T-helper 2 cell treated with Interferon-gamma antibody and Interleukin-4, amounts not matched to agents 100 ng/mL and 5 ng/mL, for 36 hours (primary cell): Measurements from ENCODE around the gene SIRT5. TPM values are rescaled to one million over a fixed set of nuclear protein-coding genes. Genes with fewer than 3 reads are reported as not detected.

Experiments used
- intact Hi-C: fragments of 100-400 bp; cut with micrococcal nuclease; formaldehyde crosslinking; loops from one replicate; pipeline ENCODE4 v1.15.1; 2023
- total RNA-seq: library from RNA; stranded (reverse); gene quantifications from 2 replicates; pipeline ENCODE4 v1.2.3, GENCODE V29; 2022

Gene SIRT5
- total RNA-seq, 1 donor from 2014 or later, result 9.4 TPM

- intact Hi-C loops, result loop anchor here (10.0 kb wide), 1 partner anchor 1334 kb away; no protein-coding TSS in a partner anchor
Measured at GRCh38 chr6:13550656-13551055, 23.7 kb upstream of the SIRT5 start.

- intact Hi-C loops, result loop anchor here (10.0 kb wide), 1 partner anchor 1331 kb away; no protein-coding TSS in a partner anchor
Measured at GRCh38 chr6:13553646-13554045, 20.8 kb upstream of the SIRT5 start.

GRCh38 chr6:13554929-13555333, 19.5 kb upstream of the SIRT5 start:
- intact Hi-C loops, result loop anchor here (10.0 kb wide), 1 partner anchor 1330 kb away; no protein-coding TSS in a partner anchor

GRCh38 chr6:13557841-13558240, 16.6 kb upstream of the SIRT5 start:
- intact Hi-C loops, result loop anchor here (10.0 kb wide), 1 partner anchor 1327 kb away; no protein-coding TSS in a partner anchor

- intact Hi-C loops, result loop anchor here (10.0 kb wide), 1 partner anchor 1326 kb away; no protein-coding TSS in a partner anchor
Measured at GRCh38 chr6:13558718-13559117, 15.7 kb upstream of the SIRT5 start.

- intact Hi-C loops, result loop anchor here (10.0 kb wide), 1 partner anchor 1326 kb away; no protein-coding TSS in a partner anchor
Measured at GRCh38 chr6:13559251-13559650, 15.2 kb upstream of the SIRT5 start.

- intact Hi-C loops, result loop anchor here (10.0 kb wide), 1 partner anchor 1325 kb away; no protein-coding TSS in a partner anchor
Measured at GRCh38 chr6:13559968-13560650, 14.3 kb upstream of the SIRT5 start.

- intact Hi-C loops, result no loop called here
Measured at GRCh38 chr6:13560651-13561044, 13.8 kb upstream of the SIRT5 start.

GRCh38 chr6:13561624-13562267, 12.7 kb upstream of the SIRT5 start:
- intact Hi-C loops, result no loop called here

GRCh38 chr6:13563009-13563408, 11.4 kb upstream of the SIRT5 start:
- intact Hi-C loops, result no loop called here

- intact Hi-C loops, result no loop called here
Measured at GRCh38 chr6:13565921-13566320, 8.5 kb upstream of the SIRT5 start.

GRCh38 chr6:13566500-13566899, 7.9 kb upstream of the SIRT5 start:
- intact Hi-C loops, result no loop called here

GRCh38 chr6:13568970-13569369, 5.4 kb upstream of the SIRT5 start:
- intact Hi-C loops, result no loop called here

- intact Hi-C loops, result loop anchor here (5.0 to 10.0 kb wide), 3 partner anchors 117 to 1557 kb away; partner anchors contain the start of gene HIVEP1
Measured at GRCh38 chr6:13572240-13572639, 2.2 kb upstream of the SIRT5 start.

- intact Hi-C loops, result loop anchor here (5.0 to 10.0 kb wide), 3 partner anchors 118 to 1558 kb away; partner anchors contain the start of gene HIVEP1
Measured at GRCh38 chr6:13572951-13573654, 1.3 kb upstream of the SIRT5 start.

- intact Hi-C loops, result loop anchor here (1.0 to 10.0 kb wide), 10 partner anchors 19 to 1559 kb away; partner anchors contain the start of genes HIVEP1, MCUR1, NOL7 and RANBP9
Measured at GRCh38 chr6:13573669-13574110, 711 bp upstream of the SIRT5 start.

- intact Hi-C loops, result loop anchor here (1.0 to 10.0 kb wide), 10 partner anchors 19 to 1559 kb away; partner anchors contain the start of genes HIVEP1, MCUR1, NOL7 and RANBP9
Measured at GRCh38 chr6:13574149-13574570, 241 bp upstream of the SIRT5 start.

GRCh38 chr6:13575377-13575775, 975 bp downstream of the SIRT5 start:
- intact Hi-C loops, result loop anchor here (1.0 to 10.0 kb wide), 6 partner anchors 17 to 1561 kb away; partner anchors contain the start of genes HIVEP1 and TBC1D7

- intact Hi-C loops, result loop anchor here (10.0 kb wide), 2 partner anchors 121 to 1561 kb away; partner anchors contain the start of gene HIVEP1
Measured at GRCh38 chr6:13576017-13576416, 1.6 kb downstream of the SIRT5 start.

GRCh38 chr6:13577926-13578325, 3.5 kb downstream of the SIRT5 start:
- intact Hi-C loops, result loop anchor here (10.0 kb wide), 2 partner anchors 123 to 1563 kb away; partner anchors contain the start of gene HIVEP1

- intact Hi-C loops, result loop anchor here (10.0 kb wide), 2 partner anchors 125 to 1565 kb away; partner anchors contain the start of gene HIVEP1
Measured at GRCh38 chr6:13579911-13580310, 5.5 kb downstream of the SIRT5 start.
